K562 (cell line): Measurements from ENCODE around the gene TTC4. TPM values are rescaled to one million over a fixed set of nuclear protein-coding genes. Genes with fewer than 3 reads are reported as not detected.

ENCODE experiments used
- AFF4 ChIP-seq: sonication (generic); formaldehyde crosslinking; IDR thresholded peaks from 2 replicates; pipeline ENCODE4 v1.8.0; 2023; ENCODE audit warnings: mild to moderate bottlenecking, missing genetic modification reagents
- CAMTA2 ChIP-seq: fragments of 250-450 bp; sonication (Bioruptor Pico); conservative IDR thresholded peaks from 2 replicates; pipeline ENCODE4 v1.5.1; 2022
- CEBPB ChIP-seq: fragments of 450-650 bp; IDR thresholded peaks from 2 replicates; pipeline ENCODE4 v1.6.1; 2016; ENCODE audit warnings: missing genetic modification characterization, missing compliant biosample characterization
- HDAC1 ChIP-seq, 2 experiments: fragments of 450-650 bp; IDR thresholded peaks; 2 replicates each; pipeline ENCODE4 v1.6.1; 2016 to 2017; ENCODE audit warnings: inconsistent platforms in 1 of 2, mild to moderate bottlenecking in 1 of 2, moderate library complexity in 1 of 2
- HES1 ChIP-seq: fragments of 450-650 bp; IDR thresholded peaks from 2 replicates; pipeline ENCODE4 v1.6.1; 2016; ENCODE audit warnings: low read depth, mild to moderate bottlenecking, moderate library complexity
- NR1H2 ChIP-seq: sonication (generic); formaldehyde crosslinking; IDR thresholded peaks from 2 replicates; pipeline ENCODE4 v1.4.0; 2020; ENCODE audit warnings: mild to moderate bottlenecking, missing genetic modification reagents
- RB1 ChIP-seq: fragments of 450-650 bp; IDR thresholded peaks from 2 replicates; pipeline ENCODE4 v1.6.1; 2017; ENCODE audit warnings: low read depth, mild to moderate bottlenecking
- RNF2 ChIP-seq: sonication (generic); IDR thresholded peaks from 2 replicates; pipeline ENCODE4 v1.6.1; 2016
- SP1 ChIP-seq: sonication (generic); formaldehyde crosslinking; IDR thresholded peaks from 2 replicates; pipeline ENCODE4 v1.8.1; 2022; ENCODE audit warnings: mild to moderate bottlenecking, missing genetic modification reagents
- TAF15 ChIP-seq: fragments of 200-400 bp; formaldehyde crosslinking; IDR thresholded peaks from 2 replicates; pipeline ENCODE4 v1.6.1; 2017; ENCODE audit warnings: mild to moderate bottlenecking, low read depth, low read length, moderate library complexity
- TAF9B ChIP-seq: fragments of 450-650 bp; IDR thresholded peaks from 2 replicates; pipeline ENCODE4 v1.6.1; 2018; ENCODE audit warnings: mild to moderate bottlenecking; ENCODE audit not compliant: partially characterized antibody
- ZNF395 ChIP-seq: fragments of 200-800 bp; sonication (Bioruptor generic); IDR thresholded peaks from 2 replicates; pipeline ENCODE4 v1.6.1; 2017; ENCODE audit warnings: missing genetic modification characterization, missing compliant biosample characterization
- ZNF407 ChIP-seq: fragments of 450-650 bp; IDR thresholded peaks from 2 replicates; pipeline ENCODE4 v1.6.1; 2016; ENCODE audit warnings: low read depth
- ZNF778 ChIP-seq: fragments of 450-650 bp; formaldehyde crosslinking; IDR thresholded peaks from 2 replicates; pipeline ENCODE4 v1.4.0; 2020; ENCODE audit warnings: mild to moderate bottlenecking, moderate library complexity
- polyA plus RNA-seq, 8 experiments: library from polyadenylated mRNA; depleted of rRNA in 4 of 8; stranded (reverse) in 5 of 8; unstranded in 3 of 8; fragments of >200 nt; fragmentation: Nextera tagmentation in 2 of 8; fragmentation: Illumina TruSeq in 1 of 8; extraction: Ambion mirVana in 2 of 8; extraction: Trizol in 1 of 8; gene quantifications; 2 replicates each; pipeline versions ENCODE4 v1.2.1 to v1.2.3, GENCODE V29; 2011 to 2014; ENCODE audit warnings: inconsistent platforms in 1 of 8, missing spikeins in 1 of 8
- total RNA-seq, 7 experiments: library from RNA; depleted of rRNA in 6 of 7; stranded (reverse); fragments of >200 nt in 6 of 7; fragmentation: Illumina TruSeq in 2 of 7; extraction: Trizol in 2 of 7; gene quantifications; 2 replicates each; pipeline versions ENCODE4 v1.2.1 to v1.2.3, GENCODE V29; 2011 to 2021; ENCODE audit warnings: low replicate concordance in 1 of 7

Gene TTC4
- total and polyA plus RNA-seq, 9 of the 15 experiments (the other 6 are each of a cell fraction or from before 2014, with no cell fraction given) = 36.3 to 111 (median 54.1) TPM

- peak; percentile 84 for TF ChIP-seq AFF4 (CRISPR knock-in tag)
- TF ChIP-seq RNF2 = peak; percentile 79
- peak; percentile 100 for TF ChIP-seq SP1 (CRISPR knock-in tag)
- TF ChIP-seq TAF9B = peak; percentile 90
- TF ChIP-seq CEBPB (tag) = no peak
- 0 out of 2 replicates have a peak, but pooled peaks have one; percentile 59 for TF ChIP-seq NR1H2 (CRISPR knock-in tag)
- no peak for TF ChIP-seq CAMTA2 (CRISPR knock-in tag)
- no peak for TF ChIP-seq HES1
- peak; percentile 88; the same call in 1 of the 2 replicates for TF ChIP-seq ZNF395 (CRISPR knock-in tag)
- no peak for TF ChIP-seq ZNF778
- peak; percentile 99 for TF ChIP-seq RB1
- peak in 1 of 2 experiments; percentile 98; a peak in 2 of 4 replicates for TF ChIP-seq HDAC1 (IDR thresholded peaks at IDR 0.05)
- no peak for TF ChIP-seq ZNF407
- TF ChIP-seq TAF15 = no peak
Observed at GRCh38 chr1:54715493-54716298, at the start of gene TTC4 (continued).
